Stimulated activated CD8-positive, alpha-beta memory T cell treated with anti-CD3 and anti-CD28 coated beads, Interleukin-15, amount 100 ng/mL, for 24 hours (primary cell): ENCODE results near the gene BLOC1S4.

Experiments used
- DNase-seq: peaks from one replicate; pipeline ENCODE4 v3.0.0-alpha.2; 2020; ENCODE audit warnings: low read depth

The BLOC1S4 gene

GRCh38 chr4:6764976-6765620, 49.1 kb downstream of the BLOC1S4 start:
- DNase-seq, result no peak

- no peak for DNase-seq
These were observed 49.7 kb downstream of the BLOC1S4 start for GRCh38 chr4:6765703-6766102.
